Neural progenitor cell (in vitro differentiated cells): ENCODE measurements around the gene IL17RE. TPM values are rescaled to one million over a fixed set of nuclear protein-coding genes. Genes with fewer than 3 reads are reported as not detected.

Experiments used
- DNase-seq: peaks from one replicate; pipeline ENCODE4 v3.0.0-alpha.2; 2016; ENCODE audit warnings: low spot score
- H2AFZ ChIP-seq: fragments of 200-600 bp; sonication (generic); replicated peaks from 2 replicates; pipeline ENCODE4 v1.6.1; 2016; ENCODE audit warnings: antibody characterized with exemption
- H3F3A ChIP-seq: fragments of 200-600 bp; sonication (generic); 2 replicates; pipeline ENCODE4 v1.6.1; 2016; ENCODE audit warnings: antibody characterized with exemption, low read depth
- H3K27ac ChIP-seq: fragments of 200-600 bp; sonication (generic); 2 replicates; pipeline ENCODE4 v1.5.1; 2016; ENCODE audit warnings: mild to moderate bottlenecking
- H3K27me3 ChIP-seq: fragments of 200-600 bp; sonication (generic); 2 replicates; pipeline ENCODE4 v1.6.1; 2016; ENCODE audit warnings: mild to moderate bottlenecking, moderate library complexity
- H3K36me3 ChIP-seq: fragments of 200-600 bp; sonication (generic); 2 replicates; pipeline ENCODE4 v1.5.1; 2016
- H3K4me1 ChIP-seq: fragments of 200-600 bp; sonication (generic); 2 replicates; pipeline ENCODE4 v1.6.1; 2016; ENCODE audit warnings: mixed run types
- H3K4me2 ChIP-seq: fragments of 200-600 bp; sonication (generic); 2 replicates; pipeline ENCODE4 v1.6.1; 2016
- H3K4me3 ChIP-seq: fragments of 200-600 bp; sonication (generic); 2 replicates; pipeline ENCODE4 v1.5.1; 2016
- H3K79me2 ChIP-seq: fragments of 200-600 bp; sonication (generic); 2 replicates; pipeline ENCODE4 v1.6.1; 2016; ENCODE audit warnings: low read depth
- H3K9ac ChIP-seq: fragments of 200-600 bp; sonication (generic); 2 replicates; pipeline ENCODE4 v1.6.1; 2016
- H3K9me3 ChIP-seq: fragments of 200-600 bp; sonication (generic); 2 replicates; pipeline ENCODE4 v1.5.1; 2016; ENCODE audit warnings: low read depth
- H4K20me1 ChIP-seq: fragments of 200-600 bp; sonication (generic); 2 replicates; pipeline ENCODE4 v1.6.1; 2016; ENCODE audit warnings: low read depth
- H3K27ac Mint-ChIP-seq: 3 replicates; pipeline ENCODE4 v1.8.0; 2021; ENCODE audit warnings: mixed read lengths
- H3K27me3 Mint-ChIP-seq: 2 replicates; pipeline ENCODE4 v1.8.0; 2022; ENCODE audit warnings: low read depth, mild to moderate bottlenecking, inconsistent platforms, moderate library complexity, mixed read lengths; ENCODE audit not compliant: insufficient read depth
- H3K36me3 Mint-ChIP-seq: 3 replicates; pipeline ENCODE4 v1.8.0; 2021; ENCODE audit warnings: mixed read lengths
- H3K4me1 Mint-ChIP-seq: 3 replicates; pipeline ENCODE4 v1.8.0; 2021; ENCODE audit warnings: mixed read lengths
- H3K4me3 Mint-ChIP-seq: 3 replicates; pipeline ENCODE4 v1.8.0; 2021; ENCODE audit warnings: mild to moderate bottlenecking, moderate library complexity, mixed read lengths
- H3K9me3 Mint-ChIP-seq: 3 replicates; pipeline ENCODE4 v1.8.0; 2020; ENCODE audit warnings: mixed read lengths
- CTCF ChIP-seq: fragments of 200-600 bp; sonication (generic); IDR thresholded peaks from 2 replicates; pipeline ENCODE4 v1.5.1; 2017; ENCODE audit warnings: antibody characterized with exemption, mild to moderate bottlenecking
- EZH2 ChIP-seq: fragments of 200-600 bp; sonication (generic); IDR thresholded peaks from 2 replicates; pipeline ENCODE4 v1.6.1; 2017; ENCODE audit warnings: antibody characterized with exemption, mild to moderate bottlenecking, moderate library complexity
- EZH2phosphoT487 ChIP-seq: fragments of 200-600 bp; sonication (generic); IDR thresholded peaks from 2 replicates; pipeline ENCODE4 v1.6.1; 2017; ENCODE audit warnings: antibody characterized with exemption
- total RNA-seq: library from RNA; depleted of rRNA; stranded (reverse); fragments of >200 nt; gene quantifications from 2 replicates; pipeline ENCODE4 v1.2.3, GENCODE V29; 2015; ENCODE audit warnings: low replicate concordance

IL17RE gene
- total RNA-seq, 1 donor from 2014 or later, result not detected

GRCh38 chr3:9876991-9877390, 25.7 kb upstream of the IL17RE start:
- Histone ChIP-seq H3F3A (no peaks in the 10 kb centered on the region), H3K4me2 (no peak overlapping the region), H3K27me3 (no peaks in the 10 kb centered on the region), H2AFZ (no peak overlapping the region), H3K36me3 (no peaks in the 10 kb centered on the region), H3K9ac (no peak overlapping the region), H3K79me2 (no peaks in the 10 kb centered on the region), H3K4me3 (no peak overlapping the region), H3K27ac (no peak overlapping the region), H4K20me1 (no peaks in the 10 kb centered on the region), H3K9me3 (no peaks in the 10 kb centered on the region), H3K4me1 (no peaks in the 10 kb centered on the region)
- TF ChIP-seq EZH2, result no peak
- no peak for TF ChIP-seq EZH2phosphoT487
- no peak for TF ChIP-seq CTCF
- Mint-ChIP-seq H3K4me1 (no peaks in the 10 kb centered on the region), H3K9me3 (peaks cover 2% of the 10 kb centered on the region), H3K36me3 (no peaks in the 10 kb centered on the region), H3K4me3 (no peak overlapping the region), H3K27me3 (peaks cover 4% of the 10 kb centered on the region), H3K27ac (no peak overlapping the region)
- DNase-seq, result no peak

GRCh38 chr3:9878700-9879099, 23.9 kb upstream of the IL17RE start:
- Histone ChIP-seq H2AFZ (no peak overlapping the region), H3F3A (no peaks in the 10 kb centered on the region), H3K27me3 (no peaks in the 10 kb centered on the region), H3K9me3 (no peaks in the 10 kb centered on the region), H3K27ac (no peak overlapping the region), H3K9ac (no peak overlapping the region), H3K36me3 (no peaks in the 10 kb centered on the region), H3K4me3 (no peak overlapping the region), H3K4me1 (no peaks in the 10 kb centered on the region), H4K20me1 (no peaks in the 10 kb centered on the region), H3K79me2 (no peaks in the 10 kb centered on the region), H3K4me2 (no peak overlapping the region)
- H3K36me3 Mint-ChIP-seq, result no peaks in the 10 kb centered on the region
- no peak overlapping the region for H3K4me3 Mint-ChIP-seq
- no peak for DNase-seq
- no peak for TF ChIP-seq CTCF
- TF ChIP-seq EZH2, result no peak
- TF ChIP-seq EZH2phosphoT487, result no peak
- H3K9me3 Mint-ChIP-seq, result peaks cover 2% of the 10 kb centered on the region
- no peaks in the 10 kb centered on the region for H3K4me1 Mint-ChIP-seq
- no peak overlapping the region for H3K27ac Mint-ChIP-seq
- peaks cover 4% of the 10 kb centered on the region for H3K27me3 Mint-ChIP-seq

- Mint-ChIP-seq H3K4me1 (no peaks in the 10 kb centered on the region), H3K9me3 (peaks cover 2% of the 10 kb centered on the region), H3K27ac (peak within 1 kb of the TSS; percentile 88), H3K36me3 (no peaks in the 10 kb centered on the region), H3K4me3 (no peak within 1 kb of the TSS), H3K27me3 (peaks cover 4% of the 10 kb centered on the region)
- H3K9ac ChIP-seq, result no peak within 1 kb of the TSS
- no peak for DNase-seq
- no peaks in the 10 kb centered on the region for H3K9me3 ChIP-seq
- no peak for TF ChIP-seq EZH2phosphoT487
- no peak for TF ChIP-seq EZH2
- no peak for TF ChIP-seq CTCF
- H2AFZ ChIP-seq, result no peak within 1 kb of the TSS
- no peaks in the 10 kb centered on the region for H3K4me1 ChIP-seq
- no peaks in the 10 kb centered on the region for H3F3A ChIP-seq
- no peak within 1 kb of the TSS for H3K4me2 ChIP-seq
- no peak within 1 kb of the TSS for H3K27ac ChIP-seq
- no peak within 1 kb of the TSS for H3K4me3 ChIP-seq
- no peaks in the 10 kb centered on the region for H4K20me1 ChIP-seq
- H3K27me3 ChIP-seq, result no peaks in the 10 kb centered on the region
- H3K79me2 ChIP-seq, result no peaks in the 10 kb centered on the region
- H3K36me3 ChIP-seq, result no peaks in the 10 kb centered on the region
Measured at GRCh38 chr3:9879830-9880549, 22.7 kb upstream of the IL17RE start, which contains the start of gene CIDEC. Gene CIDEC, minus strand, starts transcription at chr3:9880253. Its CDS starts 1,767 bp downstream, at chr3:9878486.
